Measurements from ENCODE around the gene PTPRU. TPM values are rescaled to one million over a fixed set of nuclear protein-coding genes. Genes with fewer than 3 reads are reported as not detected.

PTPRU gene
- total and polyA plus RNA-seq, 2 of the 8 experiments (the other 6 are each of a cell fraction or from before 2014, with no cell fraction given): 33.8 to 41.8 TPM

GRCh38 chr1:29264773-29265389 lies 28.6 kb downstream of the PTPRU start:
- Histone ChIP-seq H3K4me2 (ENCODE audit: insufficient read depth in 1 of 2, low read depth in 2 of 2, low read length in 2 of 2) (no peak overlapping the region), H3K9ac (replicated peaks in 1 of 4; ENCODE audit: extremely low read depth in 1 of 4, low read depth in 3 of 4, low read length in 3 of 4) (no peak overlapping the region), H4K20me1 (replicated peaks in 1 of 2; ENCODE audit: control insufficient read depth in 1 of 2, insufficient read depth in 2 of 2, low read length in 2 of 2) (no peaks in the 10 kb centered on the region), H3K27ac (ENCODE audit: low read depth, low read length) (no peak overlapping the region), H4K5ac (ENCODE audit: insufficient read length, low read depth, low read length) (no peak overlapping the region), H2BK20ac (ENCODE audit: low read length) (no peak overlapping the region), H2BK120ac (replicated peaks; ENCODE audit: low read depth, low read length) (no peak overlapping the region), H3K56ac (replicated peaks; ENCODE audit: insufficient read length, low read depth, low read length) (no peak overlapping the region), H2BK15ac (ENCODE audit: low read length) (no peak overlapping the region), H2BK5ac (ENCODE audit: low read depth, low read length) (no peak overlapping the region), H4K91ac (replicated peaks; ENCODE audit: insufficient read length, low read length) (no peak overlapping the region), H3K23me2 (ENCODE audit: low read depth, low read length) (peaks cover 7% of the 10 kb centered on the region; the same call in 1 of the 2 replicates), H2AK5ac (ENCODE audit: low read depth, low read length) (no peak overlapping the region), H4K8ac (ENCODE audit: extremely low read depth, insufficient read depth, low read length) (no peak overlapping the region), H3K9me3 (ENCODE audit: insufficient read depth in 2 of 2, low read depth in 1 of 2, low read length in 1 of 2) (no peaks in the 10 kb centered on the region; a peak in 1 of 4 replicates), H2AFZ (ENCODE audit: low read length) (no peak overlapping the region), H3K4me3 (ENCODE audit: extremely low read depth in 1 of 4, insufficient read depth in 2 of 4, low read depth in 3 of 4, low read length in 4 of 4) (no peak overlapping the region), H2BK12ac (ENCODE audit: low read depth, low read length) (no peak overlapping the region), H3K36me3 (ENCODE audit: control insufficient read depth in 2 of 4, insufficient read depth in 4 of 4, low read length in 3 of 4) (no peaks in the 10 kb centered on the region; a peak in 1 of 8 replicates), H3K18ac (ENCODE audit: extremely low read depth, low read length) (no peak overlapping the region), H3K4me1 (replicated peaks in 1 of 4; ENCODE audit: control insufficient read depth in 3 of 4, insufficient read depth in 4 of 4, low read length in 3 of 4) (peaks cover 0 to 5% (median 4%) of the 10 kb centered on the region in 4 experiments; a peak in 4 of 7 replicates), H3K79me2 (ENCODE audit: control insufficient read depth in 1 of 2, insufficient read depth in 2 of 2, low read length in 2 of 2) (no peaks in the 10 kb centered on the region), H3K23ac (ENCODE audit: insufficient read length) (no peak overlapping the region), H3K79me1 (ENCODE audit: low read depth, low read length) (no peaks in the 10 kb centered on the region), H3K27me3 (replicated peaks in 1 of 4; ENCODE audit: control insufficient read depth in 3 of 4, extremely low read depth in 1 of 4, insufficient read depth in 3 of 4, low read length in 3 of 4) (peaks cover 0 to 14% (median 10%) of the 10 kb centered on the region in 4 experiments; a peak in 5 of 7 replicates), H3K14ac (ENCODE audit: insufficient read length) (no peak overlapping the region), H3K4ac (replicated peaks; ENCODE audit: insufficient read length, low read depth, low read length) (no peak overlapping the region)
- ChIA-PET CTCF (ENCODE audit: partially characterized antibody) (interaction anchor here (0.9 to 1.2 kb wide), 2 partner anchors 24 to 438 kb away, joined by 3 read pairs; no protein-coding TSS in a partner anchor), POLR2A (ENCODE audit: partially characterized antibody) (interaction anchor here (2.1 kb wide), 1 partner anchor 8 kb away, joined by 5 read pairs; no protein-coding TSS in a partner anchor)
- 91% methylated on average over 4 of the region's 4 CpGs; no CpG with 5 or more reads in 1 of the 2 experiments for WGBS, 2 experiments (ENCODE audit: extremely low coverage in 1 of 2, insufficient coverage in 1 of 2, insufficient read length in 1 of 2, insufficient replicate concordance in 2 of 2, low coverage in 1 of 2, low lambda C conversion rate in 2 of 2, missing lambda C conversion rate in 1 of 2)
- DNase-seq (ENCODE audit: low read depth in 1 of 2, low spot score in 2 of 2) (no peak), FAIRE-seq (no peak)
- TF ChIP-seq MAFK (IDR thresholded peaks at IDR 0.05; ENCODE audit: low read depth, low read length): no peak
- no peak for TF ChIP-seq YY1 (IDR thresholded peaks at IDR 0.05; ENCODE audit: low read depth, low read length)
- no peak for TF ChIP-seq BCL11A (IDR thresholded peaks at IDR 0.05; ENCODE audit: low read depth in 2 of 2, low read length in 2 of 2)
- TF ChIP-seq SIN3A (conservative IDR thresholded peaks at IDR 0.05 in 1 of 2, IDR thresholded peaks at IDR 0.05 in 1 of 2; ENCODE audit: low read depth in 1 of 2, low read length in 2 of 2): no peak
- TF ChIP-seq ZNF274 (IDR thresholded peaks at IDR 0.05; ENCODE audit: borderline replicate concordance, extremely low read depth, low read length): no peak
- TF ChIP-seq USF2 (IDR thresholded peaks at IDR 0.05; ENCODE audit: low read length): no peak
- no peak for TF ChIP-seq BACH1 (IDR thresholded peaks at IDR 0.05; ENCODE audit: low read length)
- no peak for TF ChIP-seq CTBP2 (IDR thresholded peaks at IDR 0.05; ENCODE audit: borderline replicate concordance, insufficient read depth, insufficient read length, low read length)
- TF ChIP-seq CHD1 (IDR thresholded peaks at IDR 0.05; ENCODE audit: low read depth, low read length): no peak
- TF ChIP-seq CHD2 (IDR thresholded peaks at IDR 0.05; ENCODE audit: low read length): no peak
- TF ChIP-seq CBX8 (IDR thresholded peaks at IDR 0.05; ENCODE audit: borderline replicate concordance, low read depth, low read length): no peak
- TF ChIP-seq RFX5 (IDR thresholded peaks at IDR 0.05; ENCODE audit: borderline replicate concordance, low read depth, low read length): no peak

Measured in H1 (cell line).